Spleen (tissue), 11 donors: Measurements from ENCODE around the gene RBBP4. TPM values are rescaled to one million over a fixed set of nuclear protein-coding genes. Genes with fewer than 3 reads are reported as not detected.
"Not testable (repeated sequence)": the region's sequence is repeated elsewhere in the genome, so short reads cannot be mapped to it uniquely, and the experiment has no call there.

Source experiments
- DNase-seq: peaks from one replicate; pipeline ENCODE4 v3.0.0-alpha.2; 2020
- H3K27ac ChIP-seq, 8 donors: fragments of 200-600 bp; sonication (generic) in 7 of 8; 1 replicate in 4 of 8; 2 replicates in 4 of 8; pipeline versions ENCODE4 v1.5.0 to v1.8.0; 2016 to 2021; ENCODE audit warnings: inconsistent platforms in 4 of 8, mild to moderate bottlenecking in 4 of 8, moderate library complexity in 1 of 8
- H3K27me3 ChIP-seq, 7 donors: fragments of 200-600 bp; sonication (generic) in 6 of 7; replicated peaks in 1 of 7; 1 replicate in 4 of 7; 2 replicates in 3 of 7; pipeline versions ENCODE4 v1.5.0 to v1.8.0; 2016 to 2021; ENCODE audit warnings: inconsistent platforms in 3 of 7, mild to moderate bottlenecking in 1 of 7
- H3K36me3 ChIP-seq, 6 donors: fragments of 200-600 bp; sonication (generic) in 5 of 6; 1 replicate in 4 of 6; 2 replicates in 2 of 6; pipeline versions ENCODE4 v1.5.0 to v1.8.0; 2016 to 2021; ENCODE audit warnings: inconsistent platforms in 2 of 6
- H3K4me1 ChIP-seq, 6 donors: fragments of 200-600 bp; sonication (generic) in 5 of 6; 1 replicate in 3 of 6; 2 replicates in 3 of 6; pipeline versions ENCODE4 v1.5.0 to v1.8.0; 2016 to 2021; ENCODE audit warnings: inconsistent platforms in 3 of 6
- H3K4me3 ChIP-seq, 8 donors: fragments of 200-600 bp; sonication (generic) in 7 of 8; 1 replicate in 4 of 8; 2 replicates in 4 of 8; pipeline versions ENCODE4 v1.5.0 to v1.8.0; 2016 to 2021; ENCODE audit warnings: inconsistent platforms in 4 of 8, mild to moderate bottlenecking in 4 of 8, moderate library complexity in 2 of 8
- H3K9me3 ChIP-seq, 8 donors: fragments of 200-600 bp; sonication (generic) in 7 of 8; 1 replicate in 4 of 8; 2 replicates in 4 of 8; pipeline versions ENCODE4 v1.5.0 to v1.8.0; 2016 to 2021; ENCODE audit warnings: inconsistent platforms in 4 of 8
- CTCF ChIP-seq, 11 experiments: fragments of 200-600 bp in 7 of 11; fragments of 450-650 bp in 4 of 11; sonication (generic) in 4 of 11; IDR thresholded peaks in 8 of 11; conservative IDR thresholded peaks in 3 of 11; 1 replicate in 7 of 11; 2 replicates in 4 of 11; pipeline versions ENCODE4 v1.4.0 to v1.8.0; 2016 to 2021; ENCODE audit warnings: antibody characterized with exemption in 11 of 11, inconsistent platforms in 4 of 11, mild to moderate bottlenecking in 1 of 11
- POLR2A ChIP-seq, 3 donors: fragments of 450-650 bp; IDR thresholded peaks; one replicate each; pipeline ENCODE4 v1.5.1; 2017; ENCODE audit warnings: antibody characterized with exemption in 3 of 3, mild to moderate bottlenecking in 1 of 3
- POLR2AphosphoS5 ChIP-seq, 3 donors: sonication (generic); formaldehyde crosslinking; IDR thresholded peaks; one replicate each; pipeline ENCODE4 v1.5.1; 2017; ENCODE audit warnings: antibody characterized with exemption in 3 of 3
- WGBS, 5 donors: extraction: QIAGEN DNeasy Blood & Tissue Kit in 3 of 5; methylation state at CpG; one replicate each; pipeline versions ENCODE4 v1.1.5 to v1.1.7; 2013 to 2018; 5-methylcytosine and 5-hydroxymethylcytosine counted together
- intact Hi-C: fragments of 100-400 bp; cut with DNase I; formaldehyde crosslinking; loops from one replicate; pipeline ENCODE4 v1.15.0; 2023; ENCODE audit warnings: low total_unique reads
- polyA plus RNA-seq, 3 donors: library from polyadenylated mRNA; stranded (reverse); fragments of 200-250 nt; gene quantifications; one replicate each; pipeline ENCODE4 v1.2.1, GENCODE V29; 2013
- total RNA-seq, 7 donors: library from RNA; depleted of rRNA in 3 of 7; stranded (reverse); fragments of >200 nt in 3 of 7; fragmentation: NEBNext Ultra II Directional in 4 of 7; extraction: Animal tissue kit (Norgen Biotek cat#: 25700) in 4 of 7; gene quantifications; one replicate each; pipeline versions ENCODE4 v1.1.0 to v1.2.1, GENCODE V29; 2016 to 2021
- donor health status: healthy with polysubstance abuse.
- donor health status: DM: no; HTN: no; CAD: no; lungs with moderate emphysema.
- donor health status: DM: no; HTN: no; CAD: no.
- donor health status: Bipolar disorder and iron deficiency.
- donor health status: healthy.
- donor health status: DM: no; HTN: no; CAD: no.
- donor health status: DM: yes; HTN: yes; CAD: no.

Gene RBBP4
- total and polyA plus RNA-seq, 10 donors, result 42.4 to 181 (median 132) TPM

- Histone ChIP-seq H3K27me3 (no peaks in the 10 kb centered on the region), H3K4me1 (peaks cover 0 to 14% (median 2%) of the 10 kb centered on the region in 6 donors), H3K36me3 (peaks cover 0 to 90% (median 34%) of the 10 kb centered on the region in 6 donors), H3K4me3 (no peak overlapping the region), H3K27ac (no peak overlapping the region), H3K9me3 (no peaks in the 10 kb centered on the region)
- TF ChIP-seq CTCF (IDR thresholded peaks at IDR 0.05 in 8 of 11, conservative IDR thresholded peaks at IDR 0.05 in 3 of 11) (no peak), POLR2A (IDR thresholded peaks at IDR 0.05) (no peak), POLR2AphosphoS5 (IDR thresholded peaks at IDR 0.05) (no peak)
- 83 to 94% (median 93%) methylated on average over 2 of the region's 2 CpGs for WGBS, 5 donors
- DNase-seq, result no peak
- intact Hi-C loops, result no loop called here
Measured at GRCh38 chr1:32632829-32633228, 18.2 kb upstream of the RBBP4 start.

- peaks cover 0 to 89% (median 27%) of the 10 kb centered on the region in 6 donors for H3K36me3 ChIP-seq
- no peak overlapping the region for H3K27ac ChIP-seq
- H3K27me3 ChIP-seq, result no peaks in the 10 kb centered on the region
- DNase-seq, result no peak
- no peak overlapping the region for H3K4me3 ChIP-seq
- 92 to 96% (median 94%) methylated on average over 8 of the region's 8 CpGs for WGBS, 5 donors
- H3K9me3 ChIP-seq, result no peaks in the 10 kb centered on the region
- H3K4me1 ChIP-seq, result peaks cover 0 to 28% (median 0%) of the 10 kb centered on the region in 6 donors
- TF ChIP-seq POLR2A (IDR thresholded peaks at IDR 0.05) (no peak), POLR2AphosphoS5 (IDR thresholded peaks at IDR 0.05) (no peak), CTCF (IDR thresholded peaks at IDR 0.05 in 8 of 11, conservative IDR thresholded peaks at IDR 0.05 in 3 of 11) (no peak)
- intact Hi-C loops, result no loop called here
Measured at GRCh38 chr1:32635508-32636277, 15.3 kb upstream of the RBBP4 start.

GRCh38 chr1:32636914-32637645 lies 13.9 kb upstream of the RBBP4 start:
- TF ChIP-seq POLR2A (IDR thresholded peaks at IDR 0.05) (no peak), POLR2AphosphoS5 (IDR thresholded peaks at IDR 0.05) (no peak)
- Histone ChIP-seq H3K27ac (peak overlapping the region in 5 of 8 donors; percentile 18 to 73 (median 44)), H3K4me1 (peaks cover 0 to 28% (median 0%) of the 10 kb centered on the region in 6 donors), H3K9me3 (no peaks in the 10 kb centered on the region), H3K27me3 (no peaks in the 10 kb centered on the region), H3K36me3 (peaks cover 0 to 77% (median 25%) of the 10 kb centered on the region in 6 donors), H3K4me3 (no peak overlapping the region)
- WGBS, 5 donors, result 69 to 90% (median 83%) methylated on average over 16 of the region's 16 CpGs
- intact Hi-C loops, result no loop called here
- no peak for DNase-seq

GRCh38 chr1:32639489-32640075 lies 11.4 kb upstream of the RBBP4 start:
- 88 to 98% (median 96%) methylated on average over 1 of the region's 1 CpG for WGBS, 5 donors
- DNase-seq, result no peak
- Histone ChIP-seq H3K36me3 (peaks cover 0 to 52% (median 4%) of the 10 kb centered on the region in 6 donors), H3K4me3 (no peak overlapping the region), H3K27ac (no peak overlapping the region), H3K9me3 (no peaks in the 10 kb centered on the region), H3K4me1 (peaks cover 0 to 31% (median 0%) of the 10 kb centered on the region in 6 donors), H3K27me3 (no peaks in the 10 kb centered on the region)
- TF ChIP-seq POLR2AphosphoS5 (IDR thresholded peaks at IDR 0.05) (no peak), POLR2A (IDR thresholded peaks at IDR 0.05) (no peak), CTCF (IDR thresholded peaks at IDR 0.05 in 8 of 11, conservative IDR thresholded peaks at IDR 0.05 in 3 of 11) (no peak)
- intact Hi-C loops, result no loop called here

- DNase-seq, H3K27me3 ChIP-seq, H3K9me3 ChIP-seq, H3K4me3 ChIP-seq, intact Hi-C loops: not testable (repeated sequence)
- peaks cover 0 to 48% (median 10%) of the 10 kb centered on the region in 6 donors for H3K4me1 ChIP-seq
- H3K36me3 ChIP-seq, result peaks cover 0 to 55% (median 3%) of the 10 kb centered on the region in 6 donors
- H3K27ac ChIP-seq, result peak overlapping the region in 1 of 8 donors; percentile 4
- 81 to 89% (median 85%) methylated on average over 7 to 8 of the region's 8 CpGs for WGBS, 5 donors
Measured at GRCh38 chr1:32642292-32642827, 8.6 kb upstream of the RBBP4 start.
